HCT116 (cell line): ENCODE measurements around the gene SUSD5. TPM values are rescaled to one million over a fixed set of nuclear protein-coding genes. Genes with fewer than 3 reads are reported as not detected.

Experiments used
- ATAC-seq: fragments of 200-7000 bp; cut with Tn5 transposase; 2 replicates; pipeline ENCODE4 v1.9.1; 2020; ENCODE audit warnings: mild to moderate bottlenecking, moderate library complexity
- BruUV-seq: library from RNA; stranded (reverse); fragments of 400-500 nt; replicated peaks from 2 replicates; lab custom pipeline; 2021; lab: Mats Ljungman, UMichigan
- CTCF ChIA-PET: fragments of 300-600 bp; sonication (Branson Sonifier 250); formaldehyde crosslinking; loops from one replicate; lab custom pipeline; 2021; ENCODE audit warnings: antibody characterized with exemption; lab: Charles Lee
- POLR2A ChIA-PET: fragments of 300-600, 350-600 bp; sonication (Branson Sonifier 250); formaldehyde crosslinking; loops from one replicate; lab custom pipeline; 2021; ENCODE audit warnings: antibody characterized with exemption; lab: Charles Lee
- RAD21 ChIA-PET, 2 experiments: fragments of 300-600 bp; sonication (Branson Sonifier 250); formaldehyde crosslinking; loops; one replicate each; lab custom pipeline; 2023; ENCODE audit warnings: low total read pairs in 2 of 2; ENCODE audit not compliant: uncharacterized antibody in 2 of 2, unreplicated experiment in 2 of 2, low non-redundant PET in 1 of 2; lab: Charles Lee
- DNase-seq: peaks from one replicate; pipeline ENCODE4 v3.0.0-alpha.2; 2010; ENCODE audit warnings: low read depth, low spot score
- H2AFZ ChIP-seq: fragments of 200-600 bp; shearing (Covaris generic), sonication (generic); 2 replicates; pipeline ENCODE4 v1.6.1; 2017; ENCODE audit warnings: low read depth, mixed run types, mixed read lengths, antibody characterized with exemption, low read length; ENCODE audit not compliant: poor library complexity, severe bottlenecking
- H3K27ac ChIP-seq: 2 replicates; pipeline ENCODE4 v1.5.1; 2012; ENCODE audit warnings: low read depth, low read length
- H3K27me3 ChIP-seq: fragments of 200-600 bp; sonication (generic); 2 replicates; pipeline ENCODE4 v1.6.1; 2016; ENCODE audit warnings: mixed run types, low read length, mixed read lengths; ENCODE audit not compliant: insufficient read depth
- H3K36me3 ChIP-seq, 2 experiments: fragments of 200-500 bp in 1 of 2; fragments of 200-600 bp in 1 of 2; sonication (Bioruptor generic) in 1 of 2; sonication (generic) in 1 of 2; 2 replicates each; pipeline versions ENCODE4 v1.5.1 to v1.6.1; 2014 to 2016; ENCODE audit warnings: low read length in 2 of 2, inconsistent platforms in 1 of 2, mixed read lengths in 1 of 2, mixed run types in 1 of 2; ENCODE audit not compliant: insufficient read depth in 2 of 2, control insufficient read depth in 1 of 2
- H3K4me1 ChIP-seq, 2 experiments: fragments of 200-600 bp in 1 of 2; sonication (generic) in 1 of 2; 2 replicates each; pipeline versions ENCODE4 v1.5.1 to v1.6.1; 2012 to 2017; ENCODE audit warnings: low read length in 2 of 2, inconsistent platforms in 1 of 2, mild to moderate bottlenecking in 1 of 2, mixed read lengths in 1 of 2, mixed run types in 1 of 2, moderate library complexity in 1 of 2; ENCODE audit not compliant: insufficient read depth in 2 of 2, control insufficient read depth in 1 of 2
- H3K4me2 ChIP-seq: fragments of 200-600 bp; sonication (generic); 2 replicates; pipeline ENCODE4 v1.6.1; 2017; ENCODE audit warnings: mixed run types, low read length, mixed read lengths
- H3K4me3 ChIP-seq, 2 experiments: fragments of 200-600 bp in 1 of 2; sonication (generic) in 1 of 2; replicated peaks in 1 of 2; 2 replicates each; pipeline ENCODE4 v1.5.1; 2011 to 2016; ENCODE audit warnings: low read length in 2 of 2, control low read depth in 1 of 2, low read depth in 1 of 2, mild to moderate bottlenecking in 1 of 2, mixed read lengths in 1 of 2, mixed run types in 1 of 2
- H3K79me2 ChIP-seq: fragments of 200-600 bp; sonication (generic); 2 replicates; pipeline ENCODE4 v1.6.1; 2017; ENCODE audit warnings: mild to moderate bottlenecking, mixed run types, low read length, moderate library complexity, mixed read lengths; ENCODE audit not compliant: insufficient read depth
- H3K9ac ChIP-seq: fragments of 200-600 bp; sonication (generic); 2 replicates; pipeline ENCODE4 v1.6.1; 2016; ENCODE audit warnings: low read length, mixed read lengths
- H3K9me2 ChIP-seq: fragments of 200-600 bp; sonication (generic), shearing (Covaris generic); 2 replicates; pipeline ENCODE4 v1.6.1; 2017; ENCODE audit warnings: mixed run types, mild to moderate bottlenecking, moderate library complexity; ENCODE audit not compliant: insufficient read depth
- H3K9me3 ChIP-seq, 2 experiments: fragments of 200-500 bp in 1 of 2; fragments of 200-600 bp in 1 of 2; sonication (Bioruptor generic) in 1 of 2; sonication (generic) in 1 of 2; 2 replicates each; pipeline ENCODE4 v1.6.1; 2014 to 2017; ENCODE audit warnings: low read length in 2 of 2, mixed read lengths in 2 of 2, inconsistent platforms in 1 of 2, low read depth in 1 of 2, mild to moderate bottlenecking in 1 of 2, mixed run types in 1 of 2, moderate library complexity in 1 of 2; ENCODE audit not compliant: control insufficient read depth in 1 of 2, insufficient read depth in 1 of 2
- H4K20me1 ChIP-seq: fragments of 200-600 bp; sonication (generic), shearing (Covaris generic); 2 replicates; pipeline ENCODE4 v1.6.1; 2017; ENCODE audit warnings: mixed run types, mild to moderate bottlenecking, moderate library complexity; ENCODE audit not compliant: insufficient read depth
- CEBPB ChIP-seq: IDR thresholded peaks from 2 replicates; pipeline ENCODE4 v1.6.1; 2012; ENCODE audit warnings: low read depth
- EZH2phosphoT487 ChIP-seq: fragments of 200-600 bp; IDR thresholded peaks from 2 replicates; pipeline ENCODE4 v1.6.1; 2018; ENCODE audit warnings: antibody characterized with exemption, borderline replicate concordance
- MAX ChIP-seq: IDR thresholded peaks from 2 replicates; pipeline ENCODE4 v1.6.1; 2012
- RAD21 ChIP-seq: IDR thresholded peaks from 2 replicates; pipeline ENCODE4 v1.6.1; 2012; ENCODE audit warnings: low read depth, mild to moderate bottlenecking
- SP1 ChIP-seq: IDR thresholded peaks from 2 replicates; pipeline ENCODE4 v1.6.1; 2012; ENCODE audit warnings: low read depth
- SRF ChIP-seq: IDR thresholded peaks from 2 replicates; pipeline ENCODE4 v1.6.1; 2012; ENCODE audit warnings: low read depth
- YY1 ChIP-seq: IDR thresholded peaks from 2 replicates; pipeline ENCODE4 v1.6.1; 2011; ENCODE audit warnings: low read length, low read depth, moderate library complexity, mild to moderate bottlenecking; ENCODE audit not compliant: insufficient replicate concordance; ENCODE audit errors: extremely low read depth
- ZFX ChIP-seq: fragments of 450-650 bp; IDR thresholded peaks from 2 replicates; pipeline ENCODE4 v1.6.1; 2017
- ZNF274 ChIP-seq: fragments of 200-500 bp; sonication (Bioruptor generic); IDR thresholded peaks from 2 replicates; pipeline ENCODE4 v1.6.1; 2014; ENCODE audit warnings: mild to moderate bottlenecking, low read depth, low read length, inconsistent platforms
- intact Hi-C: fragments of 100-400 bp; cut with micrococcal nuclease; formaldehyde crosslinking; loops from 2 replicates; pipeline ENCODE4 v1.10.0; 2022
- total RNA-seq: library from RNA; stranded (reverse); gene quantifications from one replicate; pipeline ENCODE4 v1.2.1, GENCODE V29; 2021; ENCODE audit not compliant: unreplicated experiment
- TF ChIP-seq, protein P1 (sequence below), 3 experiments: fragments of 200-600 bp in 1 of 3; sonication (generic) in 1 of 3; IDR thresholded peaks in 2 of 3; conservative IDR thresholded peaks in 1 of 3; 2 replicates each; pipeline ENCODE4 v1.5.1; 2012 to 2017; ENCODE audit warnings: low read depth in 2 of 3, low read length in 2 of 3, antibody characterized with exemption in 1 of 3, borderline replicate concordance in 1 of 3, control low read depth in 1 of 3, mild to moderate bottlenecking in 1 of 3, mixed read lengths in 1 of 3, mixed run types in 1 of 3, moderate library complexity in 1 of 3; ENCODE audit not compliant: insufficient read depth in 1 of 3

Gene SUSD5
- total RNA-seq, 1 experiment from 2014 or later: not detected

DNA sequence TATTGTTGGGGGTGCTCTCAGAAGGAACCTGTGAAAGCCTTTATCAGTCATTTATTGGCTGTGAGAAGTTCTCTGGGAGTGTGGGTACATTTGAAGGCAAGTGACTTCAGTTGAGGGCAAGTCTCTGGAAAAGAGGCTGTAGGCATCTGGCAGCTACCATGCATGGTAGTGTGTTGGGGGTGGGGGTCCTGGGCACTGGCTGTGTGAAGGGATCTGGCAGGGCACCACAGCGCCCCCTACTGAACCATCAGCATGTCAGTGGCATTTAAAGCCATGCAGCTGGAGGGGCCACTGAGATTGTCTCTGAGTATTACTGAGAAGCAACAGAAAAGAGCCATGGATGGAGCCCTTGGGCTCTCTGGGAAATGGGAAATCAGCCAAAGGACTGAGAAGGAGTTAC is 74.2 kb downstream of the SUSD5 start:
- H3K4me2 ChIP-seq: no peak overlapping the region
- H3K27ac ChIP-seq: no peak overlapping the region
- no peak for DNase-seq
- no peak overlapping the region for H2AFZ ChIP-seq
- H3K4me1 ChIP-seq: peaks cover 12 to 15% of the 10 kb centered on the region in 2 experiments; a peak in 2 of 4 replicates
- no peaks in the 10 kb centered on the region for H4K20me1 ChIP-seq
- no peaks in the 10 kb centered on the region for H3K27me3 ChIP-seq
- H3K9me2 ChIP-seq: no peaks in the 10 kb centered on the region
- H3K4me3 ChIP-seq: no peak overlapping the region
- peaks cover 3% of the 10 kb centered on the region in 2 experiments; a peak in 1 of 4 replicates for H3K36me3 ChIP-seq
- ChIA-PET POLR2A (no interaction called here), RAD21 (no interaction called here), CTCF (interaction anchor here (0.6 to 1.3 kb wide), 4 partner anchors 9 to 228 kb away, joined by 3 to 11 read pairs (median 4); no protein-coding TSS in a partner anchor)
- H3K9ac ChIP-seq: no peak overlapping the region
- peak; percentile 71 for ATAC-seq
- BruUV-seq: no TSS peak
- no peaks in the 10 kb centered on the region for H3K9me3 ChIP-seq
- TF ChIP-seq RAD21 (peak; percentile 26; the same call in 1 of the 2 replicates), SP1 (no peak)
- TF ChIP-seq, protein P1, sequence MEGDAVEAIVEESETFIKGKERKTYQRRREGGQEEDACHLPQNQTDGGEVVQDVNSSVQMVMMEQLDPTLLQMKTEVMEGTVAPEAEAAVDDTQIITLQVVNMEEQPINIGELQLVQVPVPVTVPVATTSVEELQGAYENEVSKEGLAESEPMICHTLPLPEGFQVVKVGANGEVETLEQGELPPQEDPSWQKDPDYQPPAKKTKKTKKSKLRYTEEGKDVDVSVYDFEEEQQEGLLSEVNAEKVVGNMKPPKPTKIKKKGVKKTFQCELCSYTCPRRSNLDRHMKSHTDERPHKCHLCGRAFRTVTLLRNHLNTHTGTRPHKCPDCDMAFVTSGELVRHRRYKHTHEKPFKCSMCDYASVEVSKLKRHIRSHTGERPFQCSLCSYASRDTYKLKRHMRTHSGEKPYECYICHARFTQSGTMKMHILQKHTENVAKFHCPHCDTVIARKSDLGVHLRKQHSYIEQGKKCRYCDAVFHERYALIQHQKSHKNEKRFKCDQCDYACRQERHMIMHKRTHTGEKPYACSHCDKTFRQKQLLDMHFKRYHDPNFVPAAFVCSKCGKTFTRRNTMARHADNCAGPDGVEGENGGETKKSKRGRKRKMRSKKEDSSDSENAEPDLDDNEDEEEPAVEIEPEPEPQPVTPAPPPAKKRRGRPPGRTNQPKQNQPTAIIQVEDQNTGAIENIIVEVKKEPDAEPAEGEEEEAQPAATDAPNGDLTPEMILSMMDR (IDR thresholded peaks at IDR 0.05 in 2 of 3, conservative IDR thresholded peaks at IDR 0.05 in 1 of 3; ENCODE audit: borderline replicate concordance in 1 of 3, insufficient read depth in 1 of 3, low read depth in 2 of 3, low read length in 2 of 3): peak; percentile 4 to 77 (median 57); a peak in 4 of 6 replicates
- intact Hi-C loops: no loop called here
- H3K79me2 ChIP-seq: no peaks in the 10 kb centered on the region

GRCh38 chr3:33141006-33141405 is 77.6 kb downstream of the SUSD5 start:
- peaks cover 0 to 3% of the 10 kb centered on the region in 2 experiments; a peak in 1 of 4 replicates for H3K4me1 ChIP-seq
- TF ChIP-seq YY1 (no peak), MAX (no peak), CEBPB (no peak), ZNF274 (no peak), SRF (no peak), EZH2phosphoT487 (no peak), ZFX (no peak)
- ChIA-PET CTCF (interaction anchor here (1.2 kb wide), 1 partner anchor 10 kb away, joined by 5 read pairs; no protein-coding TSS in a partner anchor), POLR2A (interaction anchor here (0.7 kb wide), 1 partner anchor 10 kb away, joined by 3 read pairs; no protein-coding TSS in a partner anchor), RAD21 (no interaction called here)
- intact Hi-C loops: no loop called here
- H3K9ac ChIP-seq: no peak overlapping the region
- no peaks in the 10 kb centered on the region for H3K27me3 ChIP-seq
- BruUV-seq: no TSS peak
- H3K36me3 ChIP-seq: peaks cover 3 to 16% of the 10 kb centered on the region in 2 experiments; a peak in 2 of 4 replicates
- DNase-seq: no peak
- no peaks in the 10 kb centered on the region for H3K9me2 ChIP-seq
- ATAC-seq: no peak
- no peak overlapping the region for H3K4me2 ChIP-seq
- no peak overlapping the region for H3K4me3 ChIP-seq
- no peaks in the 10 kb centered on the region for H3K9me3 ChIP-seq
- H4K20me1 ChIP-seq: no peaks in the 10 kb centered on the region
- no peak overlapping the region for H3K27ac ChIP-seq
- H3K79me2 ChIP-seq: no peaks in the 10 kb centered on the region
- no peak overlapping the region for H2AFZ ChIP-seq
